B cell (primary cell): ENCODE measurements around the gene SMU1. TPM values are rescaled to one million over a fixed set of nuclear protein-coding genes. Genes with fewer than 3 reads are reported as not detected.

Experiments
- ATAC-seq: fragments of 200-7000 bp; cut with Tn5 transposase; one replicate; pipeline ENCODE4 v1.10.0; 2021; ENCODE audit warnings: low read depth, mild to moderate bottlenecking, moderate number of reproducible peaks, moderate library complexity
- CTCF ChIA-PET: fragments of 350-600 bp; sonication (Branson Sonifier 250); formaldehyde crosslinking; loops from one replicate; lab custom pipeline; 2021; ENCODE audit warnings: antibody characterized with exemption, inconsistent platforms; lab: Charles Lee
- POLR2A ChIA-PET: fragments of 350-600 bp; sonication (Branson Sonifier 250); formaldehyde crosslinking; loops from one replicate; lab custom pipeline; 2021; ENCODE audit warnings: antibody characterized with exemption; lab: Charles Lee
- DNase-seq: peaks from one replicate; pipeline ENCODE4 v3.0.0; 2013
- H2AFZ ChIP-seq: 2 replicates; pipeline ENCODE4 v1.6.1; 2012; ENCODE audit warnings: mild to moderate bottlenecking, low read depth, low read length; ENCODE audit not compliant: insufficient read depth, poor library complexity, severe bottlenecking
- H3K27ac ChIP-seq, 2 donors: 1 replicate in 1 of 2; 2 replicates in 1 of 2; pipeline ENCODE4 v1.5.1; 2012 to 2013; ENCODE audit warnings: low read length in 2 of 2, mild to moderate bottlenecking in 2 of 2, moderate library complexity in 1 of 2
- H3K27me3 ChIP-seq, 4 experiments: fragments of 200-600 bp in 1 of 4; sonication (generic) in 1 of 4; replicated peaks in 1 of 4; 1 replicate in 2 of 4; 2 replicates in 2 of 4; pipeline versions ENCODE4 v1.6.1 to v1.7.0; 2013 to 2016; ENCODE audit warnings: low read length in 3 of 4, mild to moderate bottlenecking in 2 of 4, mixed read lengths in 1 of 4, moderate library complexity in 1 of 4; ENCODE audit not compliant: insufficient read depth in 4 of 4, control insufficient read depth in 3 of 4; ENCODE audit errors: control extremely low read depth in 1 of 4
- H3K36me3 ChIP-seq, 2 experiments: replicated peaks in 1 of 2; 1 replicate in 1 of 2; 2 replicates in 1 of 2; pipeline versions ENCODE4 v1.6.1 to v1.7.1; 2013; ENCODE audit warnings: low read length in 1 of 2; ENCODE audit not compliant: insufficient read depth in 2 of 2, control insufficient read depth in 1 of 2; ENCODE audit errors: control extremely low read depth in 1 of 2, extremely low read depth in 1 of 2
- H3K4me1 ChIP-seq, 2 donors: fragments of 200-600 bp in 1 of 2; sonication (generic) in 1 of 2; 1 replicate in 1 of 2; 2 replicates in 1 of 2; pipeline versions ENCODE4 v1.5.1 to v1.6.1; 2013 to 2017; ENCODE audit warnings: low read length in 2 of 2; ENCODE audit not compliant: control insufficient read depth in 2 of 2, insufficient read depth in 2 of 2
- H3K4me2 ChIP-seq: replicated peaks from 2 replicates; pipeline ENCODE3; 2012; ENCODE audit warnings: mild to moderate bottlenecking, low read depth, low read length; ENCODE audit not compliant: poor library complexity, severe bottlenecking
- H3K4me3 ChIP-seq, 5 experiments: fragments of 200-600 bp in 1 of 5; sonication (generic) in 1 of 5; 1 replicate in 3 of 5; 2 replicates in 2 of 5; pipeline versions ENCODE4 v1.5.1 to v1.7.0; 2011 to 2016; ENCODE audit warnings: low read length in 4 of 5, mild to moderate bottlenecking in 4 of 5, low read depth in 2 of 5, control low read depth in 1 of 5, moderate library complexity in 1 of 5; ENCODE audit not compliant: insufficient read depth in 1 of 5; ENCODE audit errors: control extremely low read depth in 1 of 5, extremely low read depth in 1 of 5
- H3K79me2 ChIP-seq: fragments of 200-600 bp; sonication (generic); one replicate; pipeline ENCODE4 v1.6.0; 2016; ENCODE audit warnings: low read length; ENCODE audit not compliant: control insufficient read depth, insufficient read depth
- H3K9ac ChIP-seq: fragments of 200-600 bp; sonication (generic); 2 replicates; pipeline ENCODE4 v1.6.1; 2017; ENCODE audit warnings: mild to moderate bottlenecking, low read length, moderate library complexity
- H3K9me3 ChIP-seq, 3 donors: one replicate each; pipeline versions ENCODE4 v1.6.1 to v1.7.1; 2013; ENCODE audit warnings: low read length in 2 of 3; ENCODE audit not compliant: control insufficient read depth in 2 of 3, insufficient read depth in 1 of 3; ENCODE audit errors: control extremely low read depth in 1 of 3
- H4K20me1 ChIP-seq: 2 replicates; pipeline ENCODE4 v1.6.0; 2012; ENCODE audit warnings: mild to moderate bottlenecking, low read length; ENCODE audit not compliant: insufficient read depth, control insufficient read depth, poor library complexity, severe bottlenecking
- H3K27ac Mint-ChIP-seq: one replicate; pipeline ENCODE4 v1.8.0; 2021; ENCODE audit warnings: mixed read lengths
- H3K27me3 Mint-ChIP-seq: one replicate; pipeline ENCODE4 v1.8.0; 2021; ENCODE audit warnings: mixed read lengths
- H3K4me1 Mint-ChIP-seq: one replicate; pipeline ENCODE4 v1.8.0; 2021; ENCODE audit warnings: mixed read lengths
- H3K4me3 Mint-ChIP-seq: one replicate; pipeline ENCODE4 v1.8.0; 2021; ENCODE audit warnings: mixed read lengths
- H3K9me3 Mint-ChIP-seq: one replicate; pipeline ENCODE4 v1.8.0; 2022; ENCODE audit warnings: mixed read lengths; ENCODE audit not compliant: insufficient read depth
- CTCF ChIP-seq: fragments of 200-600 bp; IDR thresholded peaks from one replicate; pipeline ENCODE4 v1.8.0; 2022; ENCODE audit warnings: antibody characterized with exemption, mild to moderate bottlenecking
- EZH2 ChIP-seq: IDR thresholded peaks from 2 replicates; pipeline ENCODE4 v1.6.1; 2012; ENCODE audit warnings: borderline replicate concordance, low read depth, mild to moderate bottlenecking, moderate library complexity, low read length; ENCODE audit not compliant: insufficient read depth, poor library complexity, severe bottlenecking
- WGBS: methylation state at CpG from one replicate; pipeline ENCODE4 v1.1.5; 2013; ENCODE audit warnings: missing lambda C conversion rate; ENCODE audit not compliant: insufficient coverage; 5-methylcytosine and 5-hydroxymethylcytosine counted together
- intact Hi-C: fragments of 100-400 bp; cut with micrococcal nuclease; formaldehyde crosslinking; loops from one replicate; pipeline ENCODE4 v1.10.0; 2022
- polyA plus RNA-seq: library from polyadenylated mRNA; depleted of rRNA; stranded (reverse); fragments of >200 nt; gene quantifications from 2 replicates; pipeline ENCODE4 v1.2.3, GENCODE V29; 2012
- total RNA-seq, 2 donors: library from RNA; stranded (reverse); fragments of 120-200 nt in 1 of 2; gene quantifications; 1 replicate in 1 of 2; 2 replicates in 1 of 2; pipeline versions ENCODE4 v1.2.3 to v1.2.4, GENCODE V29; 2013 to 2022

SMU1 gene
- total and polyA plus RNA-seq, 2 donors (not counting 1 experiment from before 2014, with no cell fraction given) = 6.2 to 26.3 TPM

GRCh38 chr9:33114746-33115145 lies 38.3 kb upstream of the SMU1 start:
- Histone ChIP-seq H3K36me3 (peaks cover 5 to 73% of the 10 kb centered on the region in 2 experiments), H3K4me2 (no peak overlapping the region), H3K4me1 (peaks cover 21 to 38% of the 10 kb centered on the region in 2 donors), H3K27ac (peak overlapping the region in 1 of 2 donors; percentile 13), H3K4me3 (no peak overlapping the region), H3K27me3 (no peaks in the 10 kb centered on the region), H2AFZ (no peak overlapping the region), H3K79me2 (peaks cover 67% of the 10 kb centered on the region), H4K20me1 (peaks cover 39% of the 10 kb centered on the region), H3K9me3 (no peaks in the 10 kb centered on the region), H3K9ac (no peak overlapping the region)
- H3K27ac Mint-ChIP-seq = peak overlapping the region; percentile 59
- H3K27me3 Mint-ChIP-seq = no peaks in the 10 kb centered on the region
- ATAC-seq (no peak), DNase-seq (no peak)
- H3K4me1 Mint-ChIP-seq = peaks cover 53% of the 10 kb centered on the region
- intact Hi-C loops = no loop called here
- H3K4me3 Mint-ChIP-seq = no peak overlapping the region
- TF ChIP-seq CTCF (no peak), EZH2 (no peak)
- WGBS = 100% methylated on average over 3 of the region's 3 CpGs
- H3K9me3 Mint-ChIP-seq = no peaks in the 10 kb centered on the region
- ChIA-PET CTCF (interaction anchor here (1.4 to 3.8 kb wide), 2 partner anchors 32 to 112 kb away, joined by 4 to 16 read pairs; no protein-coding TSS in a partner anchor), POLR2A (no interaction called here)

- ChIA-PET POLR2A (no interaction called here), CTCF (interaction anchor here (1.4 kb wide), 1 partner anchor 32 kb away, joined by 4 read pairs; no protein-coding TSS in a partner anchor)
- ATAC-seq = no peak
- H3K79me2 ChIP-seq = peaks cover 60% of the 10 kb centered on the region
- H2AFZ ChIP-seq = no peak overlapping the region
- H3K4me2 ChIP-seq = no peak overlapping the region
- peaks cover 39% of the 10 kb centered on the region for H4K20me1 ChIP-seq
- H3K4me1 Mint-ChIP-seq = peaks cover 57% of the 10 kb centered on the region
- H3K9me3 ChIP-seq = no peaks in the 10 kb centered on the region
- WGBS = 100% methylated on average over 7 of the region's 11 CpGs
- H3K4me3 Mint-ChIP-seq = no peak overlapping the region
- no peak overlapping the region for H3K9ac ChIP-seq
- peaks cover 5 to 67% of the 10 kb centered on the region in 2 experiments for H3K36me3 ChIP-seq
- no peaks in the 10 kb centered on the region for H3K27me3 ChIP-seq
- no peaks in the 10 kb centered on the region for H3K9me3 Mint-ChIP-seq
- TF ChIP-seq CTCF = no peak
- no peak for TF ChIP-seq EZH2
- intact Hi-C loops = no loop called here
- no peak overlapping the region for H3K27ac ChIP-seq
- DNase-seq = no peak
- no peak overlapping the region for H3K4me3 ChIP-seq
- peaks cover 21 to 38% of the 10 kb centered on the region in 2 donors for H3K4me1 ChIP-seq
- no peaks in the 10 kb centered on the region for H3K27me3 Mint-ChIP-seq
- H3K27ac Mint-ChIP-seq = peak overlapping the region; percentile 72
These were observed 37.5 kb upstream of the SMU1 start for GRCh38 chr9:33113799-33114547.
